Measurements from ENCODE around the gene NOS2. TPM values are rescaled to one million over a fixed set of nuclear protein-coding genes. Genes with fewer than 3 reads are reported as not detected.
"Not testable (repeated sequence)": the region's sequence is repeated elsewhere in the genome, so short reads cannot be mapped to it uniquely, and the experiment has no call there.

Gene NOS2
- total RNA-seq, 1 donor from 2014 or later: not detected

DNA sequence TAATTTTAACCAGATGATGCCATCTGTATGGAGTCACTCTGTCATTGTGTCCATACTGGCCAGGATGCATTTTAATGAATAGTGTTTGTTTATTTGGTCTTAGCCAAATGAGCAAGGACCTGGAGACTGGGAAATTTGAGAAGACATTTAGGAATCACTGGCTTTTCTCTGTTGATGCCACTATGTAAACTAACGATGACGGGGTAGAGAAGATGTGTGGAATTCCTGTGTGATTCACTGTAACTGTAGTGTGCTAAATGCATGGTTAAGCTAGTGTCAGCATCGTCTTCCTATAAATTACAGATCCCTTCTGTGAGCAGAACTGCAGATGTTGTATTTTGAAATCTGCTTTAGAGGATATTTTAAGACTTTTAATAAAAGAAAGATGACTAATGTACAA is 66.6 kb downstream of the NOS2 start:
- intact Hi-C loops (cut with micrococcal nuclease): no loop called here
- Mint-ChIP-seq H3K4me1 (no peaks in the 10 kb centered on the region), H3K4me3 (no peak overlapping the region), H3K9me3 (no peaks in the 10 kb centered on the region), H3K27ac (no peak overlapping the region), H3K27me3 (peaks cover 10% of the 10 kb centered on the region), H3K36me3 (ENCODE audit: low read depth) (no peaks in the 10 kb centered on the region)
- no peak for DNase-seq
- ChIA-PET POLR2A (no interaction called here), CTCF (no interaction called here)
- TF ChIP-seq, protein P1, sequence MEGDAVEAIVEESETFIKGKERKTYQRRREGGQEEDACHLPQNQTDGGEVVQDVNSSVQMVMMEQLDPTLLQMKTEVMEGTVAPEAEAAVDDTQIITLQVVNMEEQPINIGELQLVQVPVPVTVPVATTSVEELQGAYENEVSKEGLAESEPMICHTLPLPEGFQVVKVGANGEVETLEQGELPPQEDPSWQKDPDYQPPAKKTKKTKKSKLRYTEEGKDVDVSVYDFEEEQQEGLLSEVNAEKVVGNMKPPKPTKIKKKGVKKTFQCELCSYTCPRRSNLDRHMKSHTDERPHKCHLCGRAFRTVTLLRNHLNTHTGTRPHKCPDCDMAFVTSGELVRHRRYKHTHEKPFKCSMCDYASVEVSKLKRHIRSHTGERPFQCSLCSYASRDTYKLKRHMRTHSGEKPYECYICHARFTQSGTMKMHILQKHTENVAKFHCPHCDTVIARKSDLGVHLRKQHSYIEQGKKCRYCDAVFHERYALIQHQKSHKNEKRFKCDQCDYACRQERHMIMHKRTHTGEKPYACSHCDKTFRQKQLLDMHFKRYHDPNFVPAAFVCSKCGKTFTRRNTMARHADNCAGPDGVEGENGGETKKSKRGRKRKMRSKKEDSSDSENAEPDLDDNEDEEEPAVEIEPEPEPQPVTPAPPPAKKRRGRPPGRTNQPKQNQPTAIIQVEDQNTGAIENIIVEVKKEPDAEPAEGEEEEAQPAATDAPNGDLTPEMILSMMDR (IDR thresholded peaks at IDR 0.05): no peak
- no peak for ATAC-seq (ENCODE audit: low read depth)

DNA sequence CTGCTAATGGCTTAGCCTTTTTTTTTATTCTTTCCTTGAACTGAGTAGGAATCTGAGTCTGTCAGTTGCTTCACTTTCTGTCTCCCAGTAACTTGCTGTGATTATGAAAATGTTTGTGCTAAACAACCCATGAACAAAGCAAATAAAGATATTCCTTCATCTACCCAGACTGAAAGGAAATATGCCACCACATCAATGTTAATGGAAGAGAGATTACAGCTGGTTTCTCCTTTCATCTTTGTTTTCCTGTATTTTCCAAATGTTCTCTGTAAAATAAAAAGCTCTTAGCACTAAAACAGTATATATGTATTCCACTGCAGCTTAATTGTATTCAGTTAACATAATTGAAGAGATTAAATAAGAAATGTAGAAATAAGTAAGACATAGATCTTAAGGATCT is 67.6 kb downstream of the NOS2 start:
- intact Hi-C loops (cut with micrococcal nuclease); H3K4me1 Mint-ChIP-seq; POLR2A ChIA-PET; H3K4me3 Mint-ChIP-seq; ATAC-seq (ENCODE audit: low read depth); DNase-seq; H3K27ac Mint-ChIP-seq; CTCF ChIA-PET; H3K36me3 Mint-ChIP-seq (ENCODE audit: low read depth); H3K9me3 Mint-ChIP-seq: not testable (repeated sequence)
- peaks cover 10% of the 10 kb centered on the region for H3K27me3 Mint-ChIP-seq

DNA sequence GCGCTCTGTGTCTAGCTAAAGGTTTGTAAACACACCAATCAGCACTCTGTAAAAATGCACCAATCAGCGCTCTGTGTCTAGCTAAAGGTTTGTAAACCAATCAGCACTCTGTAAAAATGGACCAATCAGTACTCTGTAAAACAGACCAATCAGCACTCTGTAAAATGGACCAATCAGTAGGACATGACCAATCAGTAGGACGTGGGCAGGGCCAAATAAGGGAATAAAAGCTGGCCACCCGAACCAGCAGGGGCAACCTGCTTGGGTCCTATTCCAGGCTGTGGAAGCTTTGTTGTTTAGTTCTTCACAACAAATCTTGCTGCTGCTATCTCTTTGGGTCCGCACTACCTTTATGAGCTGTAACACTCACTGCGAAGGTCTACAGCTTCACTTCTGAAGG is 74.3 kb downstream of the NOS2 start:
- CTCF ChIA-PET; intact Hi-C loops (cut with micrococcal nuclease); H3K27ac Mint-ChIP-seq; DNase-seq; POLR2A ChIA-PET; H3K36me3 Mint-ChIP-seq (ENCODE audit: low read depth); H3K9me3 Mint-ChIP-seq; ATAC-seq (ENCODE audit: low read depth); H3K27me3 Mint-ChIP-seq; H3K4me1 Mint-ChIP-seq; H3K4me3 Mint-ChIP-seq: not testable (repeated sequence)

DNA sequence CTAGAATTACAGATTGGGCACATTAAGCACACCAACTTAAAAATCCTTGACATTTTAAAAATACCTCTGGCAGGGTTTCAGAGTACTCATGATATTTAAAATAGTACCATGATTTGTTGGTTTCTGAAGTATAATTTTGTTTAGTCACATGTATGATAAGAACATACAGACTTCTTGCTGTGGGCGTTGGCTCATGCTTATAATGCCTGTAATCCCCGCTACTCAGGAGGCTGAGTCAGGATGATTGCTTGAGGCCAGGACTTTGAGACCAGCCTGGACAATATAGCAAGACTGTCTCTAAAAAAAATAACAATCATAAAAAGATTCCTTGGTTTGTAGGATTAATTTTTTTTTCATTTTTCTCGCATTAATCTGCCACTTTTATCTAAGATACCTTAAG is 78.5 kb downstream of the NOS2 start:
- ATAC-seq (ENCODE audit: low read depth) (no peak), DNase-seq (no peak)
- ChIA-PET POLR2A (no interaction called here), CTCF (no interaction called here)
- peaks cover 17% of the 10 kb centered on the region for H3K27me3 Mint-ChIP-seq
- TF ChIP-seq, protein P1 (IDR thresholded peaks at IDR 0.05): no peak
- intact Hi-C loops (cut with micrococcal nuclease): no loop called here
- no peak overlapping the region for H3K27ac Mint-ChIP-seq
- no peak overlapping the region for H3K4me3 Mint-ChIP-seq
- no peaks in the 10 kb centered on the region for H3K9me3 Mint-ChIP-seq
- no peaks in the 10 kb centered on the region for H3K36me3 Mint-ChIP-seq (ENCODE audit: low read depth)
- H3K4me1 Mint-ChIP-seq: no peaks in the 10 kb centered on the region

Other genes with a start within 250 kb of the NOS2 start
- 76.8 and 79.9 TPM in 2 replicates for gene LGALS9, start 169.3 kb downstream of the NOS2 start, total RNA-seq
- 7.2 and 7.5 TPM in 2 replicates for gene LYRM9, start 92.8 kb upstream of the NOS2 start, total RNA-seq
- 19.4 and 24.6 TPM in 2 replicates for gene NLK, start 242.1 kb upstream of the NOS2 start, total RNA-seq

Measured in activated B cell treated with CpG ODN at 0.5 μM for 24 hours (primary cell).